ENCODE results near the gene LRRC8A. TPM values are rescaled to one million over a fixed set of nuclear protein-coding genes. Genes with fewer than 3 reads are reported as not detected.

Gene LRRC8A
- total and polyA plus RNA-seq, 7 donors, result 11.6 to 71.5 (median 16.4) TPM

DNA sequence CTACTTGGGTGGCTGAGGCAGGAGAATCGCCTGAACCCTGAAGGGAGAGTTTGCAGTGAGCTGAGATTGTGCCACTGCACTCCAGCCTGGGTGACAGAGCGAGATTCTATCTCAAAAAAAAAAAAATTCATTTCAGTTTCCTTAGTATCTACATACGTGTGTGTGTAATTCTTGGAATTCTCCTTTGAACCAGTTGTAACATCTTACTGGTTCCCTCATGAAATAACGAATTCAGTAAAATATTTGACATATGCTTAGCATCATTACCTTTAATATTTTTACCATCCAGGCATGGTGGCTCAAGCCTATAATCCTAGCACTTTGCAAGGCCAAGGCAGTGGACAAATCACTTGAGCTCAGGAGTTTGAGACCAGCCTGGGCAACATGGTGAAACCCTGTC lies 47.6 kb downstream of the LRRC8A start:
- H3K36me3 ChIP-seq (ENCODE audit: insufficient read depth in 1 of 2, low read depth in 1 of 2), result peaks cover 0 to 10% of the 10 kb centered on the region in 2 donors
- no peak overlapping the region for H3K27ac ChIP-seq
- H3K9me3 ChIP-seq, result no peaks in the 10 kb centered on the region
- no peak for DNase-seq
- 86 to 94% (median 90%) methylated on average over 4 of the region's 4 CpGs for WGBS, 3 donors
- TF ChIP-seq, protein P1, sequence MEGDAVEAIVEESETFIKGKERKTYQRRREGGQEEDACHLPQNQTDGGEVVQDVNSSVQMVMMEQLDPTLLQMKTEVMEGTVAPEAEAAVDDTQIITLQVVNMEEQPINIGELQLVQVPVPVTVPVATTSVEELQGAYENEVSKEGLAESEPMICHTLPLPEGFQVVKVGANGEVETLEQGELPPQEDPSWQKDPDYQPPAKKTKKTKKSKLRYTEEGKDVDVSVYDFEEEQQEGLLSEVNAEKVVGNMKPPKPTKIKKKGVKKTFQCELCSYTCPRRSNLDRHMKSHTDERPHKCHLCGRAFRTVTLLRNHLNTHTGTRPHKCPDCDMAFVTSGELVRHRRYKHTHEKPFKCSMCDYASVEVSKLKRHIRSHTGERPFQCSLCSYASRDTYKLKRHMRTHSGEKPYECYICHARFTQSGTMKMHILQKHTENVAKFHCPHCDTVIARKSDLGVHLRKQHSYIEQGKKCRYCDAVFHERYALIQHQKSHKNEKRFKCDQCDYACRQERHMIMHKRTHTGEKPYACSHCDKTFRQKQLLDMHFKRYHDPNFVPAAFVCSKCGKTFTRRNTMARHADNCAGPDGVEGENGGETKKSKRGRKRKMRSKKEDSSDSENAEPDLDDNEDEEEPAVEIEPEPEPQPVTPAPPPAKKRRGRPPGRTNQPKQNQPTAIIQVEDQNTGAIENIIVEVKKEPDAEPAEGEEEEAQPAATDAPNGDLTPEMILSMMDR (IDR thresholded peaks at IDR 0.05), result no peak
- no peak for ATAC-seq
- H3K27me3 ChIP-seq (ENCODE audit: insufficient read depth in 3 of 3, low read length in 2 of 3), result no peaks in the 10 kb centered on the region
- H3K4me1 ChIP-seq, result peaks cover 4% of the 10 kb centered on the region
- H3K4me3 ChIP-seq, result no peak overlapping the region
- intact Hi-C loops (cut with DNase I), result loop anchor here in 1 of 2 donors (5.0 kb wide), 1 partner anchor 67 kb away; no protein-coding TSS in a partner anchor

DNA sequence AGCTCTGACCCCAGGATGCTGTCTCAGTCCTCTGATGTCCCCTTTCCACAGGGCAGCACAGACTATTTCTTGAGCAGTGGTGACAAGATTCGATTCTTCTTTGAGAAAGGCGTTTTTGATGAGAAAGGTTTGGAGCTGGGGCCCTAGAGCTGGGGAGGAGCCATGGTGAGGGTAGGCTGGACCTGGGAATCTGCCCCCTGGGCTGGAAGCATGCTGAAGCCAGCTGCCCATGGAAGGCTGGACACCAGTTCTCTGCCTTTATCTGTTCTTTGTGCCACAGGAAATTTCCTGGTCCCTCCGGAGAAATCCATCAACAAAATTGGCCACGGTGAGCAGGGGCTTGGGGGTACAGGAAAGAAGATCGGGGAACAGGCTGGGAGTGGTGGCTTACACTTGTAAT lies 51.8 kb downstream of the LRRC8A start:
- Histone ChIP-seq H3K36me3 (ENCODE audit: insufficient read depth in 1 of 2, low read depth in 1 of 2) (peaks cover 0 to 27% of the 10 kb centered on the region in 2 donors), H3K4me3 (no peak overlapping the region), H3K27ac (no peak overlapping the region), H3K9me3 (no peaks in the 10 kb centered on the region), H3K27me3 (ENCODE audit: insufficient read depth in 3 of 3, low read length in 2 of 3) (no peaks in the 10 kb centered on the region), H3K4me1 (no peaks in the 10 kb centered on the region)
- TF ChIP-seq, protein P1 (IDR thresholded peaks at IDR 0.05), result no peak
- intact Hi-C loops (cut with DNase I), result no loop called here
- ATAC-seq, result no peak
- WGBS, 3 donors, result 79 to 87% (median 85%) methylated on average over 5 of the region's 5 CpGs
- peak in 1 of 2 donors; percentile 19 for DNase-seq

DNA sequence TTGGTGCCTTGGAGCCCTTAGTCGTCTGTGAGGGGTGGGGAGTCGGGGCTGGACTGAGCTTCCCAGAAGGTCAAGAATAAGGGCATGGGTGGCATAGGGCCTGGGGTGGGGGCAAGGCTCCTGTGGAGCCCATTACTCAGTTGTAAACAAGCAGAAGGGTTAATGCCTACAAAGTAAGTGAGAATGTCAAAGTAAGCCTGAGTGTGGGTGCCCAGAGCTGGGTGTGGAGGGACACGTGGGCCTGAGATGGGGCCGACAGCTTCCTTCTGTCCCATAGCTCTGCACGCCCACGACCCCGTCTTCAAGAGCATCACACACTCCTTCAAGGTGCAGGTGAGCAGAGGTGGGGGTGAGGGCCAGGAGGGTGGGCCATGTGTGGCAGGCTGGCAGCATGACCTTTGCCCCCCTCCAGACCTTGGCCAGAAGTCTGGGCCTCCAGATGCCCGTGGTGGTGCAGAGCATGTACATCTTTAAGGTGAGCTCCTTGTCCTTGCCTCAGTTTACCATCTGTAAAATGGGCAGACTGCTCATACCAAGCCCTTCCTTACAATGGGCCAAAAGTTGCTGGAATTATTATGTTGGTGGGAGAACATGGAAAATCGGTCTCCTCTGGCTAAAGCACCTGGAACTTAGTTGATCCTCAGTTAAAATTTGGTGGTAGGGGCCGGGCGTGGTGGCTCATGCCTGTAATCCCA lies 54.4 kb downstream of the LRRC8A start:
- 86 to 94% (median 88%) methylated on average over 11 of the region's 11 CpGs for WGBS, 3 donors

DNA sequence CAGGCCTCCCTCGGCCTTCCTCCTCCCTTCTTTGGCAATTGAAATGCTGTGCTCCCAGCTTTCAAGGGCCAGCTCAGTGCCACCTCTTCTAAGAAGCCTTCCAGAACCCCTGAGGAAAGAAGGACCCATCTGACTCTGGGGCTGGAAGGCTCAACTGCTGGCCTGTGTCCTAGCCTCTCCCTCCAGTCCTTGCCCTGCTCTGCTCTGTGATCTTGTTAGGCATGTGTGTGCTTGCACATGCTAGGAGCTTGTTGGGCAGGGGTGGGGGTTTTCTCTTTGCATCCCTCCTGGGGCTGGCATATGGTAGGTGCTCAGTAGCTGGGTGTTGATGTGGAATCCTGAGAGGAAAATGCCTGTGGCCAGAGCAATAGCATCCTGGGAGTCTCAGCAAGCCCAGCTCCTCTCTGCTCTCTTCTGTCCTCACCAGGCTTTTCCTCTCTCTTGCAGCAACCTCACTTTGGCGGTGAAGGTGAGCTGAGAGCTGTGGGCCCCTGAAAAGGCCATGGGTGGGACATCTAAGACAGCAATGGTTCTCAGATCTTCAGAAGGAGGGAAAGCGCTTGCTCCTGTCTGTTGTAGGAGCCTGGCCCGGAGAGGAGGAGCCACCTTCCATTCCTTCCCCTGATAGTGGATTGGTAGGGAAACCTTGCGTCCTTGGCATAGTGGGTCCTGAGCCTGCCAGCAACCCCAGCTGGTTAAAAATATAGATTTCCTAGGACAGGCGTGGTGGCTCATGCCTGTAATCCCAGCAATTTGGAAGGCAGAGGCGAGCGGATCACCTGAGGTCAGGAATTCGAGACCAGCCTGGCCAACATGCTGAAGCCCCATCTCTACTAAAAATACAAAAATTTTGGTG lies 55.6 kb downstream of the LRRC8A start:
- 74 to 88% (median 87%) methylated on average over 9 of the region's 9 CpGs for WGBS, 3 donors
- Histone ChIP-seq H3K4me1 (no peaks in the 10 kb centered on the region), H3K9me3 (no peaks in the 10 kb centered on the region), H3K4me3 (no peak overlapping the region), H3K27me3 (ENCODE audit: insufficient read depth in 3 of 3, low read length in 2 of 3) (no peaks in the 10 kb centered on the region), H3K27ac (no peak overlapping the region), H3K36me3 (ENCODE audit: insufficient read depth in 1 of 2, low read depth in 1 of 2) (peaks cover 0 to 33% of the 10 kb centered on the region in 2 donors)
- TF ChIP-seq, protein P1 (IDR thresholded peaks at IDR 0.05), result no peak
- intact Hi-C loops (cut with DNase I), result no loop called here
- DNase-seq, result peak in 1 of 2 donors; percentile 21
- peak in 2 of 4 donors; percentile 49 to 70 for ATAC-seq

More for the DNA sequence above, 54.4 kb downstream of the LRRC8A start:
- H3K4me3 ChIP-seq, result no peak overlapping the region
- ATAC-seq, result no peak
- intact Hi-C loops (cut with DNase I), result no loop called here
- H3K27me3 ChIP-seq (ENCODE audit: insufficient read depth in 3 of 3, low read length in 2 of 3), result no peaks in the 10 kb centered on the region
- peaks cover 0 to 27% of the 10 kb centered on the region in 2 donors for H3K36me3 ChIP-seq (ENCODE audit: insufficient read depth in 1 of 2, low read depth in 1 of 2)
- H3K4me1 ChIP-seq, result no peaks in the 10 kb centered on the region
- no peaks in the 10 kb centered on the region for H3K9me3 ChIP-seq
- H3K27ac ChIP-seq, result no peak overlapping the region
- DNase-seq, result peak in 1 of 2 donors; percentile 10
- TF ChIP-seq, protein P1 (IDR thresholded peaks at IDR 0.05), result no peak

All from psoas muscle (tissue), 8 donors.